ENCODE data around the gene ELMOD1.

The ELMOD1 gene

DNA sequence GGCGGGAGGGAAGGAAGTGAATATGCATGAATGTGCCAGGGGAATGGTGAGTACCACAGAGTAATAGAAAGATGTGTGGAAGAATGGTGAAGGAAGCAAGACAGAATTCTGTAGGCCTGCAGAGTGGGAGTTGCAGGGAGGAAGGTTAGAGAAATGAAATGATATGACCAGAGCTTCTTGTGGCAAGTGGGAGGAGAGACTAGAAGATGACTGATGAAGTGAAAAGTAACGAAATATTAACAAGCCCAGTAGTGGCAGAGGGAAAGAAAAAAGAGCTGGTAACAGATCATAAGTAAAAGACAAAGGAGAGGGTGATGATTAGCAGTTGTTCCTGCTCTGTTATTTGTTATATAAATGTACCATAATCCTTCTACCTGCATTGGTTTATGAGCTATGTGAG lies 24.4 kb upstream of the ELMOD1 start:
- Histone ChIP-seq H3K27ac (replicated peaks) (no peak overlapping the region), H3K27me3 (ENCODE audit: insufficient read depth, poor library complexity, severe bottlenecking) (no peaks in the 10 kb centered on the region), H3K4me3 (replicated peaks; ENCODE audit: insufficient read depth, low read length) (no peak overlapping the region)
- TF ChIP-seq, protein P1, sequence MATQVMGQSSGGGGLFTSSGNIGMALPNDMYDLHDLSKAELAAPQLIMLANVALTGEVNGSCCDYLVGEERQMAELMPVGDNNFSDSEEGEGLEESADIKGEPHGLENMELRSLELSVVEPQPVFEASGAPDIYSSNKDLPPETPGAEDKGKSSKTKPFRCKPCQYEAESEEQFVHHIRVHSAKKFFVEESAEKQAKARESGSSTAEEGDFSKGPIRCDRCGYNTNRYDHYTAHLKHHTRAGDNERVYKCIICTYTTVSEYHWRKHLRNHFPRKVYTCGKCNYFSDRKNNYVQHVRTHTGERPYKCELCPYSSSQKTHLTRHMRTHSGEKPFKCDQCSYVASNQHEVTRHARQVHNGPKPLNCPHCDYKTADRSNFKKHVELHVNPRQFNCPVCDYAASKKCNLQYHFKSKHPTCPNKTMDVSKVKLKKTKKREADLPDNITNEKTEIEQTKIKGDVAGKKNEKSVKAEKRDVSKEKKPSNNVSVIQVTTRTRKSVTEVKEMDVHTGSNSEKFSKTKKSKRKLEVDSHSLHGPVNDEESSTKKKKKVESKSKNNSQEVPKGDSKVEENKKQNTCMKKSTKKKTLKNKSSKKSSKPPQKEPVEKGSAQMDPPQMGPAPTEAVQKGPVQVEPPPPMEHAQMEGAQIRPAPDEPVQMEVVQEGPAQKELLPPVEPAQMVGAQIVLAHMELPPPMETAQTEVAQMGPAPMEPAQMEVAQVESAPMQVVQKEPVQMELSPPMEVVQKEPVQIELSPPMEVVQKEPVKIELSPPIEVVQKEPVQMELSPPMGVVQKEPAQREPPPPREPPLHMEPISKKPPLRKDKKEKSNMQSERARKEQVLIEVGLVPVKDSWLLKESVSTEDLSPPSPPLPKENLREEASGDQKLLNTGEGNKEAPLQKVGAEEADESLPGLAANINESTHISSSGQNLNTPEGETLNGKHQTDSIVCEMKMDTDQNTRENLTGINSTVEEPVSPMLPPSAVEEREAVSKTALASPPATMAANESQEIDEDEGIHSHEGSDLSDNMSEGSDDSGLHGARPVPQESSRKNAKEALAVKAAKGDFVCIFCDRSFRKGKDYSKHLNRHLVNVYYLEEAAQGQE (IDR thresholded peaks at IDR 0.05; ENCODE audit: insufficient replicate concordance, low read depth): no peak
- no peak for TF ChIP-seq POLR2AphosphoS5 (IDR thresholded peaks at IDR 0.05; ENCODE audit: low read depth)
- no peak for TF ChIP-seq GABPA (IDR thresholded peaks at IDR 0.05; ENCODE audit: low read depth)
- TF ChIP-seq, protein P2, sequence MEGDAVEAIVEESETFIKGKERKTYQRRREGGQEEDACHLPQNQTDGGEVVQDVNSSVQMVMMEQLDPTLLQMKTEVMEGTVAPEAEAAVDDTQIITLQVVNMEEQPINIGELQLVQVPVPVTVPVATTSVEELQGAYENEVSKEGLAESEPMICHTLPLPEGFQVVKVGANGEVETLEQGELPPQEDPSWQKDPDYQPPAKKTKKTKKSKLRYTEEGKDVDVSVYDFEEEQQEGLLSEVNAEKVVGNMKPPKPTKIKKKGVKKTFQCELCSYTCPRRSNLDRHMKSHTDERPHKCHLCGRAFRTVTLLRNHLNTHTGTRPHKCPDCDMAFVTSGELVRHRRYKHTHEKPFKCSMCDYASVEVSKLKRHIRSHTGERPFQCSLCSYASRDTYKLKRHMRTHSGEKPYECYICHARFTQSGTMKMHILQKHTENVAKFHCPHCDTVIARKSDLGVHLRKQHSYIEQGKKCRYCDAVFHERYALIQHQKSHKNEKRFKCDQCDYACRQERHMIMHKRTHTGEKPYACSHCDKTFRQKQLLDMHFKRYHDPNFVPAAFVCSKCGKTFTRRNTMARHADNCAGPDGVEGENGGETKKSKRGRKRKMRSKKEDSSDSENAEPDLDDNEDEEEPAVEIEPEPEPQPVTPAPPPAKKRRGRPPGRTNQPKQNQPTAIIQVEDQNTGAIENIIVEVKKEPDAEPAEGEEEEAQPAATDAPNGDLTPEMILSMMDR (IDR thresholded peaks at IDR 0.05; ENCODE audit: insufficient read depth, low read length): no peak
- TF ChIP-seq SPI1 (IDR thresholded peaks at IDR 0.05; ENCODE audit: borderline replicate concordance, low read depth): no peak
- no peak for DNase-seq (ENCODE audit: low read depth in 1 of 2, low spot score in 1 of 2)

DNA sequence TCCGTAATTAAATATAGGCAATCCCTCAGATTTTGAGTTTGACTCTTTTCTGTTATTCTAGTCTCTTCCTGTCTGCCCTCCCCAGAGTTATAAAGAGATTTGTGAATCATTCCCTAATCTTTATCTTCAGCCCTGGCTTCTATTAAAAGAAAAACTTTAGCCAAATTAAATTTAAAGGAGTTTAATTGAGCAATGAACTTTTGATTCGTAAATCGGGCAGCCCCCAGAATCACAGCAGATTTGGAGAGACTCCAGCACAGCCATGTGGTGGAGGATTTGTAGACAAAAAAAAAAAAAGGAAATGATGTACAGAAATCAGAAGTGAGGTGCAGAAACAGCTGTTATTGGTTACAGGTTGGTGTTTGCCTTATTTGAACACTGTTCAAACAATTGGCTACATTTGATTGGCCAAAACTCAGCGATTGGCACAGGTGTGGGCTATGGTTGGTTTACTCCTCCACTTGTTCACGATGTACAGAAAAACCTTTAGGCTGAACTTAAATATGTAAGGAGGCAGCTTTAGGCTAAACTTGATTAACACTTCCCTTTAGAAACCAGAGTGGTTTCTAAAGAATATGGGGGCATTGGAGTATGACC lies 23.1 kb upstream of the ELMOD1 start:
- H3K27me3 ChIP-seq (ENCODE audit: insufficient read depth, poor library complexity, severe bottlenecking): no peaks in the 10 kb centered on the region
- DNase-seq (ENCODE audit: low read depth in 1 of 2, low spot score in 1 of 2): no peak
- TF ChIP-seq, protein P1 (IDR thresholded peaks at IDR 0.05; ENCODE audit: insufficient replicate concordance, low read depth): no peak
- TF ChIP-seq, protein P2 (IDR thresholded peaks at IDR 0.05; ENCODE audit: insufficient read depth, low read length): no peak
- TF ChIP-seq SPI1 (IDR thresholded peaks at IDR 0.05; ENCODE audit: borderline replicate concordance, low read depth) (no peak), POLR2AphosphoS5 (IDR thresholded peaks at IDR 0.05; ENCODE audit: low read depth) (no peak), GABPA (IDR thresholded peaks at IDR 0.05; ENCODE audit: low read depth) (no peak)
- H3K27ac ChIP-seq (replicated peaks): no peak overlapping the region
- no peak overlapping the region for H3K4me3 ChIP-seq (replicated peaks; ENCODE audit: insufficient read depth, low read length)

DNA sequence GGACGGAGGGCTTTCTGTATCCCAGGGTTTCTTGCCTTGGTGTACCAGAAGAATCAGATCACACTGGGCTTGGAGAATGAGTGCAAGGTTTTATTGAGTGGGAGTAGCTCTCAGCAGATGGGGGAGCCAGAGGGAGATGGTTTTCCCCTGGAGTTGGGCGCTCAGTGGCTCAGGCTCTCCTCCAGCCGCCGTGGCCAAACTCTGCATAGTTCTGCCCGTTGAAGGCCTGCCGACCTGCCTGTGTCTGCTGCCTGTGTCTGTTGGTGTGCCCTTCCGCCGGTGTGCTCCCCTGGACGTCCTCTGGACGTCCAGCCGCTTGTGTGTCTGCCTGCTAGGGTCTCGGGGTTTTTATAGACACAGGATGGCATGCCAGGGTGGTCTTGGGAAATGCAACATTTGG lies 20.9 kb upstream of the ELMOD1 start:
- no peak overlapping the region for H3K27ac ChIP-seq (replicated peaks)
- TF ChIP-seq GABPA (IDR thresholded peaks at IDR 0.05; ENCODE audit: low read depth): no peak
- TF ChIP-seq, protein P2 (IDR thresholded peaks at IDR 0.05; ENCODE audit: insufficient read depth, low read length): no peak
- TF ChIP-seq, protein P1 (IDR thresholded peaks at IDR 0.05; ENCODE audit: insufficient replicate concordance, low read depth): no peak
- TF ChIP-seq SPI1 (IDR thresholded peaks at IDR 0.05; ENCODE audit: borderline replicate concordance, low read depth): no peak
- no peak for TF ChIP-seq POLR2AphosphoS5 (IDR thresholded peaks at IDR 0.05; ENCODE audit: low read depth)
- DNase-seq (ENCODE audit: low read depth in 1 of 2, low spot score in 1 of 2): no peak
- no peaks in the 10 kb centered on the region for H3K27me3 ChIP-seq (ENCODE audit: insufficient read depth, poor library complexity, severe bottlenecking)
- no peak overlapping the region for H3K4me3 ChIP-seq (replicated peaks; ENCODE audit: insufficient read depth, low read length)
